HG03457 (cell line): ENCODE results near the gene FKBP1B.
"Not testable (repeated sequence)": the region's sequence is repeated elsewhere in the genome, so short reads cannot be mapped to it uniquely, and the experiment has no call there.

Experiments
- ATAC-seq: cut with Tn5 transposase; IDR thresholded peaks from one replicate; pipeline ENCODE4 v1.9.1; 2021; ENCODE audit warnings: moderate number of reproducible peaks; ENCODE audit not compliant: unreplicated experiment

FKBP1B gene

DNA sequence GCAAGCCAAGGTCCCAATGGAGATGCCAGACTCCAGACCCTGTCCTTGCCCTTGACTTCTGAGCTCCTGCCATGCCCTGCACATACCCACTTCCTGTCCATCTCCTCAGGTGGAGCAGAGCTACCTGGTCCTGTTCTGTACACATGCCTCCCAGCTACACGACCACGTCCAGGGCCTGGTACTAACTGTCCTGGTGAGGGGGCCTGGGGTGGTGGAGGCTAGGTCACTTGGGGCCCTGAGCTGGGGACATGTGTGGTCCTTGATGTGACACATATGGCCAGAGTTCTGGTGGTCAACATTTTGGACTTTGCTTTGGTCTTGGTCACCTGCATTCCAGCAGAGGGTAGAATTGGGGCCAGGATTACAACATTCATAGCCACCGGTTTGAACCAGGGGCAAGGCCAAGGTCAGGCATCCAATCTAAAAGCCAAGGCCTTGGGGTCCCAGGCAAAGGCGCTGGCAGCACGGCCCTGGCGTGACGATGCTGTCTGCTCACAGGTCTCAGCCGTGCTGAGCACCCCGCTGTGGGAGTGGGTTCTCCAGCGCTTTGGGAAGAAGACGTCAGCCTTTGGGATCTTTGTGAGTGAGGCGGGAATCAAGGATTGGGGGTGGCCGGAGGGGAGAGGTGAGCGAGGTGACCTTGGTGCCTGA is 27.1 kb upstream of the FKBP1B start:
- ATAC-seq: no peak

DNA sequence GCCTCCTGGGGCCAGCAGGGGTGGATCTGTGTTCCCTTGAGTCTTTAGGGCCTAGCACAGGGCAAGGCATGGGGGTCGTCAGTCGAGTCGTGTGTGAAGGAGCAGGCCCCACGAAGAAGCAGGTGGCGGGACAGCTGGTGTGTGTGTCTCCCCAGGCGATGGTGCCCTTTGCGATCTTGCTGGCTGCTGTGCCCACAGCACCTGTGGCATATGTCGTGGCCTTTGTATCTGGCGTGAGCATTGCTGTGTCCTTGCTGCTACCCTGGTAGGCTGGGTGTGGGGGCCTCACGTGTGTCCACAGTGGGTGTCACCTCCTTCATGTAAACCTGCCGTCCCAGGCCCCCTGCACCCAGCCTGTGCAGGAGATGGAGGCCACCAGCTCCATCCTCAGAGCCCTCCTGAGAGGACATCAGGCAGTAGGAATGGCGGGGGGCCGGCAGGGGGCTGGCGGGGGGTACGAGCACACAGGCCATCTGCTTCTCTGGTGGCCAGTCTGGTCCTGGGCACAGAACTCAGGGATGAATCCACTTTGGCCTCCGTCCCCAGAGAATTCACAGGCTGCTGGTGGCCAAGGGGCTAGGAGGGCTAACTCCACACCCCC is 26.5 kb upstream of the FKBP1B start:
- ATAC-seq: no peak

DNA sequence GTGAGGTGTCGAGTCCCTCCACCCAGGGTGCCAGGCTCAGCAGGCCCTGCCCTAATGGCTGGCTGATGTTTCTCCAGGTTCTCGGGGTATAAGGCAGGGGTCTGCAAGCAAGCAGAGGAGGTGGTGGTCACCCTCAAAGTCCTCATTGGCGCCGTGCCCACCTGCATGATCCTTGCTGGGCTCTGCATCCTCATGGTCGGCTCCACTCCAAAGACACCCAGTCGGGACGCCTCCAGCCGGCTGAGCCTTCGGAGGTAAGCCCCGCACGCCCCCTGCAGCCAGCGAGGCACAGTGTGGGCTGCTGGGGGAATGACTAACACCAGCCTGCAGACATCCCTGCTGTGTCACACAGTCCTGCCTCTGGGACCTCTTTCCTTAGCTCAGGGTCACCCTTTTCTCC is 25.5 kb upstream of the FKBP1B start:
- ATAC-seq: no peak

DNA sequence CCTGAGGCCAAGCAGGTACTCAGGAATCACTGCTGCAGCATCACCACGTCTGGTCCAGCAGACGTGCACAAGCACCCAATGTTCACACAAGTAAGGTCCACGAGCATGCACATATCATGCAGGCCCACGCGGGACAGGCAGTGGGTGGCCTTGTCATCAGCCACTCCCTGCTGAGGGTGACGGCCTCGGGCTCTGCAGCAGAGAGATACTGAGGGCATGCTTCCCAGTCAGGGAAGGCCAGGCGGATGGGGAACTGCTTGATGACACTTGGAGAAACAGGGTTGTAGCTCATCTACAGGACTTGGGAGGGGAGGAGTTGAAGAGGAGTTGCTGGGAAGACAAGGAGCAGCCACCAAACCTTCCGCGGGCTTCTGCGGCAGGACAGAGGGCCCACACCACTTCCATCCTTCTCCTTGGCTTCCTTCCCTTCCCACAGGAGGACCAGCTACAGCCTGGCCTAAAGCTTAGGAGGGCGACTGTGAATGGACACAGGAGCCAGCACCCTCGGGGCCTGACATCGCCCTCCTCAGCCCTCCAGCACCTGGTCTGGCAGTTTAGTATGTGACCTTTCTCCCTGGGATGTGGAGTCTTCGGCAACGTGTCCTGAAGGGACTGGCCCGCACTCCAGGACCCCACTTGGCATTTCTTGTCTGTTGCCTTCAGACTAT is 24.4 kb upstream of the FKBP1B start:
- ATAC-seq: no peak

DNA sequence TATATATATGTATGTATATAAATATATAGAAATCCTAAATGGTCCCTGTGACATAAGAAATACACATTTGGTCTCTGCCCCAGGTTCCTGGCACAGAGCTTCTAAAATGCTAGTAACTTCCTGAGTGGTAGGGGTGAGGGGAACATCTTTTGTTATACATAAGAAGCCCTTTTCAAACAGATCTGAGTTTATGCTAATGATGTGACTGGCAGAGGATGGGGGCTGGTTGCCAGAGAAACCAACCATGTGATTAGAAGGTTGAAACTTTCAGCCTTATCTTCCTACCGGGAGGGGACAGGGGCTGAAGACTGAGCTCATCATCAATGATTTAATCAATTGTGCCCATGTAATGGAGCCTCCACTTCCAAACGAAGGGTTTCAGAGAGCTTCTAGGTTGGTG is 23.3 kb upstream of the FKBP1B start:
- ATAC-seq: no peak

DNA sequence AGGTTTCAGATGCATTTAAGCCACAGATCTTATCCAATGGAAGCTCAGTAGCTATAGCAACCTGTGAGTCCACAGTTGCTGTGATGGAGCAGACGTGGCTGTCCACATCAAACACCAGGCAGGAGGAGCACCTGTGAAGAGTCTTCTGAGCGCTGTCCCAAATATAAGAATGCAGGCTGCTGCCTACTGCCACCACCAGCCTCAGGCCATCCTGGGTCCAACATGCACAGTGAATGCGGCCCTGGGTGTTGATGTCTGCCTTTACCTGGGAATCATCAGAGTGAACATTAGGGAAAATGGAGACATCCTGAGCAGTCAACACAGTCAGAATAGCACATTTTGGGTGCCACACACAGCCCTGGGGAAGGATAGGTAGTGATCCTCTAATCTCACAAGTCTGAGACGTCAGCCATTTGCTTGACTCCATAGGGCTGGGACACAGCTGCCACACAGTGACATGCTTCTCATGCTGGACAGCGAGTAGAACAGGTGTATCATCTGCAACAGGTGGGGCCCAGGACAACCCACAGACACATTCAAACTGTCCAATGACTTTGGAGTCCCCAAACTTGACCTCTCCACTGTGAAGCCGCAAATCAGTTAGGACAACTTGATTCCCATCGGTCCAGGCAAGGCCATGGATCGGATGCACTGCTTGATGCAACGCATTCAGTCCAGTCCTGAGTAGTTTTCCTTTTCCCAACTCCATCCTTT is 10.6 kb upstream of the FKBP1B start:
- no peak for ATAC-seq

DNA sequence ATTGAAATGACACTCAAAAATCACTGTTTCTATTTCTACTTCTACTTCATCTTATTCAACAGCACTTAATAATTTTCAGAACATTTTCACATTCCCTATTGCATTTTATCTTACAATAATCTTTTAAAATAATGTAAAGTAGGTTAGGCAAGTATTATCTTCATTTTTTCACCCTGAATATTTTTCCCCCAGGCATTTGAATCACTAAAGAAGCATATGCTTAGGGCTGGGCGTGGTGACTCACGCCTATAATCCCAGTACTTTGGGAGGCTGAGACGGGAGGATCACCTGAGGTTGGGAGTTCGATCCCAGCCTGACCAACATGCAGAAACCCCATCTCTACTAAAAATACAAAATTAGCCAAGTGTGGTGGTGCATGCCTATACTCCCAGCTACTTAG is 9.0 kb upstream of the FKBP1B start:
- no peak for ATAC-seq

DNA sequence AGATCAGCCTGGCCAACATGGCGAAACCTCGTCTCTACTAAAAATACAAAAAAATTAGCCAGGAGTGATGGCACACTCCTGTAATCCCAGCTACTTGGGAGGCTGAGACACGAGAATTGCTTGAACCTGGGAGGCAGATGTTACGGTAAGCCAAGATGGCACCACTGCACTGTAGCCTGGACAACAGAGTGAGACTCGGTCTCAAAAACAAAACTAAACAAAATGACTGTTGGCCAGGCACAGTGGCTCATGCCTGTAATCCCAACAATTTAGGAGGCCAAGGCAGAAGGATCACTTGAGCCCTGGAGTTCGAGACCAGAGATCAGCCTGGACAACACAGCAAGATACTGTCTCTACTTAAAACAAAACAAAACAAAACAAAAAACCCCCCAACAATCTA is 6.4 kb upstream of the FKBP1B start:
- not testable (repeated sequence) for ATAC-seq

DNA sequence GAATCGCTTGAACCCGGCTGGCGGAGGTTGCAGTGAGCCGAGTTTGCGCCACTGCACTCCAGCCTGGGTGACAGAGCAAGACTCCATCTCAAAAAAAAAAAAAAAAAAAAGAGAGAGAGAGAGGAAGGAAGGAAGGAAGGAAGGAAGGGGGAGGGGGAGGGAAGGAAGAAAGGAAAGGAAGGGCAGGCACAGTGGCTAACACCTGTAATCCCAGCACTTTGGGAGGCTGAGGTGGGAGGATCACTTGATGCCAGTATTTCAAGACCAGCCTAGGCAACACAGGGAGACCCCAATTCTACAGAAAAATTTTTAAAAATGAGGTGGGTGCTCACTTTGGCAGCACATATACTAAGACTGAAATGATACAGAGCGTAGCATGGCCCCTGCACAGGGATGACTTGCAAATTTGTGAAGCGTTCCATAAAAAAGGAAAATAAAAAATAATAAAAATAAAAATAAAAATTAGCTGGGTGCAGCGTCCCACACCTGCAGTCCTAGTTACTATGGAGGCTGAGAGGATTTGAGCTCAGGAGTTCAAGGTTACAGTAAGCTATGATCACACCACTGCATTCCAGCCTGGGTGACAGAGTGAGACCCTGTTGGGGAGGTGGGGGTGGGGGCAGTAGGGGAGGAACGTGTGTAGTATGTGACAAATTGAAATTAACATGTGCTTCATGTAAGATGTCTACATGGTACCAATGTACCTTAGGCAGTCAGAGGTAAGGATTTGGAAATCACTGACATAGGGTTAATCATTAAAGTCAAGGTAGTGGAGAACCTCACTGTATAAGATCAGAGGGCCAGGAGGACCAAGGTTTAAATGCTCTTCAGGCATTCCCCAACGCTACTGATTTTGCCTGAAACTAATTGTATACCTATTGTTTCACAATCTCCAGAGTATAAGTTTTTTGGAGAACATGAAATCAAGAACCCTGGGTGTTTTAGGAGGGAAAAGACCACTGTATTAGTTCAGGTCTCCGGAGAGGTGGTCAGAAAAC is 3.7 kb upstream of the FKBP1B start:
- ATAC-seq: no peak

DNA sequence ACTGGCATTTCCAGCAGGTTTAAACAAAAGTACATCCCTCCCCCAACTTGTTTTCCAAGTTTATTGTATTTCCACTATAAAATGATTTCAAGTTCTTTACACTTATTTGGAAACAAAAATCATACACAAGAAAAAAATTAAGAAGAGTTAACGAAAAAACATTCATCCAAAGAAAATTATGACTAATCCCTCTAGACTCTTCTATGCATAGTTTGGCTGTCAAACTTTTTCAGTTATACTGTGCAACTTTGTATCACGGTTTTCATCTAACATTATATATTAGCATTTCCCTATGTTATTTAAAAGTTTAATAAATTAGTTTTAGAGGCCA is 3.0 kb upstream of the FKBP1B start:
- ATAC-seq: no peak

DNA sequence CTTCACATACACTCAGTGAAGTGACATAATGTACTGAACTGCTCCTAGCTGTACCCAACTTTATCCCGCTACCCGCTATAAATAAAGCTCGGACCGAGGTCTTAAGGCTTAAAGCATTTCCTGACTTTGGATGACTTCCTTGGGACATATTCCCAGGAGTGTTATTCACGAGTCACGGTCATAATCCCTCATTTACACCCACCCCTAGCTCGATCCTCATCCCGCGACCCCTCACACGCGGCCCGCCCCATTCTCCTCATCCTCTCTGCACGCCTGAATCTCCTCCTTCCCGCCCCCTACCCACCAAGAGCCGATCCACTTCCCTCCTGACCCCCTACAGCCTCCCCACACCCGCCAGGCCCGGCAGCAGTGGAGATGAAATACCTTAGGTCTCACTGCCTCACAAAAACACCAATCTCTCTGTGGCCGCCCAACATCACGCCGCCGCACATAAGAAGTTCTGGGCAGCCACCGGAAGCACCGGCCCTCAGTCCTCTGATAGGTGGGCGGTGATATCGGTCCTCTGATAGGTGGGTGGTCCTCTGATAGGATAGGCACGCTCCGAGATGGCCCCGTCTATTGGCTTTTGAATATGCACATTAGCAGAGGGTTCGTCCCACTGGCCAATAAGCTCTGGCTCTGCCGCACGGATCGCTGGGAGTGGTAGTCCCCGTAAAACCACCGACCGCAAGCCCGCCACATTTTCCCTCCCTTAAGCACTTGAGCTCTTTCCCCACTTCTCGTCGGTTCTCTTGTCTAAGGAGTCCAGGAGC is 2.4 kb upstream of the FKBP1B start, which contains the start of gene WDCP:
TSS of gene WDCP (minus strand) at position 462 of the 773 bp plus-strand sequence. CDS start 7,897 bp downstream, outside the sequence.
- peak; percentile 96 for ATAC-seq

DNA sequence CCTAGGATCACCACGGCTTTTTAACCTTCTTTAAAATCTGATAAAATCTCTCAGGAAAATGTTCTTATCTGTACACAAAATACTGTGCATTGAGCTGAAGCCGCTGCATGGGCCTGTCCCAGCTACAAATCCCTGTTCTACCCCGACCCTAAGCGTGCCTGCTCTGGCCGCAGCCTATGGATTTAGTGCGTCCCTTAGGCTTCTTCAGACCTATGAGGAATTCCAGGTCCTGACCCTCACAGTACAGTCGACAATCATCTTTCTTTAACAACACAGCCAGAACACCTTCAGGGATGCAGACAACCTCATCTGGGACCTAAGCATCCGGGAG is 1.9 kb upstream of the FKBP1B start:
- no peak for ATAC-seq

DNA sequence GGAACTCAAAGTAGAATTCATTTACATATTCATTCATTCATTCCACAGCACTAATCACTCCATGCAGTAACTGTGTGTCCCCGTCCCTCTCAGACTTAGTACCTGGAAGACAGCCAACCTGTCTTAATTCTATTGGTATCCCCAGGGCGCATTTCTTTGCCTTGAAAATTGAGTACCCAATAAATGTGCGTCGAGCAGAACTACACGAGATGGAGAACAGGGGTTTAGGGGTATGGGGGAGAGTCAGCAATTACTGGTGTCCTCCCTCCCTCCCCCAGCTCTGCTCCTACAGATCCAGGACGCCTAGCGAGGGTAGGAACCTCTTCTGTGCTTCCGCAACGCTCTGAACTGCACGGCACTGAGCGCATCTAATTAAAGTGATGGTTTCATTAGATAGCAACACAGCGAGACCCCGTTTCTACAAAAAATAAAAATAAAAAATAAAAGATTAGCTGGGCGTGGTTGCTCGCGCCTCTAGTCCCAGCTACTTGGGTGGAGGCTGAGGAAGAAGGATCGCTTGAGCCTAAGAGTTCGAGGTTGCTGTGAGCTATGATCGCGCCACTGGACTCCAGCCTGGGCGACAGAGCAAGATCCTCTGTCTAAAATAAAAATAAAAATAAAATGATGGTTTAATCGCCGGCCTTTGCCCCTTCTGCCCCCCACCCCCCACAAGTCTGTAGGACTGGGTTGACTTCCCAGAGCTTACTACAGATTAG is 614 bp upstream of the FKBP1B start:
- no peak for ATAC-seq

DNA sequence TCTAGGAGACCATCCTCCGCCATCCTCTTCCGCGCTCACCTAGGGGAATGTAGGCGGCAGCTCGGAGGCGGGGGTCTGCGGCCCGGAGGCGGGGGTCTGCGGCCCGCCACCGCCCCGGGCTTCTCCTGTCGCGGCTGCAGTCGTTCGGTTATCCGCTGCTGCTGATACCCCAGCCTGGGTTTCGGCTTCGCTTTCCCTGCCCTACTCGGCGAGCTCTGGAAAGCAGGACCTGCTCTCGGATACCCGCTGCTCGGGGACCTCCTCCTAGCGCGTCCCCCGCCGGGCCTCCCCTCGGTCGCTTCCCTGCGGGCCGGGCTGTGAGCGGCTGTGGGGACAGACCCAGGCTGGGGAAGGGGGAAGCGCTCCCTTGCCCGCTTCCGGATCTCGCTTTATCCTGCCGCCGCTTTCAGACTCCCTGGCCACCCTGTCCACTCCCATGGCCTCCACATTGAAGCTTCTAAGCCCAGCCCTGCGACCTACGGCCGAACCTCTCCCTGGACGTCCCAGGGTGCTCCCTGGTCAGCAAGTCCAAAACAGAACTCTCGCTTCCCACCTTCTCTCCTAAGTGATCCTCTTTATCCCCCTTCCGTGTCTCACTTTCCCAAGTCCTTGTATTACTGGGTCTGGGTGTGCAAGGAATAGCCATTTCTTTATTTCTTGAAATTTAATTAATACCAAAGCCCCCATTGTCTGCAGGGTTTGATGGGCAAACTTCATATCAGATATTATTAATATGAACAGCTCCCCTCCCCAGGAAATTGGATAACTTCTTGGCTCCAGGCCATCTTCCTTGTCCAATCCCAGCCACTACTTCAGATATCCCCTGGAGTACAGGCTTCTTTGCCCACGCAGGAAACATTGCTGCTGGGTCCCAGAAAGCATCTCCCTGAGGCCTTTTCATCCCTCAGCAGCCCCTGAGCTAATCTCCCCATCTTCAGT is 769 bp downstream of the FKBP1B start:
- no peak for ATAC-seq

DNA sequence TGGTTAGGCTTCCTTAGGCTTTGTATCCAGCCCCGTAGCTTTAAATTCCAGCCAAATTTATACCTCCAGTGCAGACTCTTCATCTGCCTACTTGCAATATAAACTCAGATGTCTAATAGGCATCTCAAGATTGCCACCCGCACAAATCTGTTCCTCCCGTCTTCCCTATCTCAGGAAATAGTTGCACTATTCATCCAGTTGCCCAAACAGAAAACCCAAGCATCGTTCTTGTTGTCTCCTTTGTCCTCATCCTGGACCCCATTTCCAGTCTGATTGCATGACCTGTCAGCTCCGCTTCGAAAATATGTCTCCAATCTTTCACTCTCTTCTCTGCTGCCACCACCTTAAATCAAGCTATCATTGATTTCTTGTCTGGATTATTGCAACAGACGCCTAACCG is 2.3 kb downstream of the FKBP1B start:
- ATAC-seq: no peak

DNA sequence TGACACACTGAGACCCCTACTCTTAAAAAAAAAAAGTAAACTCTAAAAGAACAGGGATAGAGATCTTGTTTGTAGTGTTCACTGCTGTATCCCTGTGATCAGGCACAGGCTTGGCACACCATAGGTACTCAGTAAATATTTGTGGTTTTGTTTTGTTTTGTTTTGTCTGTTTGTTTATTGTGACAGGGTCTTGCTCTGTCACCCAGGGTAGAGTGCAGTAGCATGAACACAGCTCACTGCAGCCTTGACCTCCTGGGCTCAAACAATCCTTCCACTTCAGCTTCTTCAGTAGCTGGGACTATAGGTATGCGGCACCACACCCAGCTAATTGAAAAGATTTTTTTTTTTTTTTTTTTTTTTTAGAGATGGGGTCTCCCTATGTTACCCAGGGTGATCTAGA is 3.4 kb downstream of the FKBP1B start:
- ATAC-seq: no peak

DNA sequence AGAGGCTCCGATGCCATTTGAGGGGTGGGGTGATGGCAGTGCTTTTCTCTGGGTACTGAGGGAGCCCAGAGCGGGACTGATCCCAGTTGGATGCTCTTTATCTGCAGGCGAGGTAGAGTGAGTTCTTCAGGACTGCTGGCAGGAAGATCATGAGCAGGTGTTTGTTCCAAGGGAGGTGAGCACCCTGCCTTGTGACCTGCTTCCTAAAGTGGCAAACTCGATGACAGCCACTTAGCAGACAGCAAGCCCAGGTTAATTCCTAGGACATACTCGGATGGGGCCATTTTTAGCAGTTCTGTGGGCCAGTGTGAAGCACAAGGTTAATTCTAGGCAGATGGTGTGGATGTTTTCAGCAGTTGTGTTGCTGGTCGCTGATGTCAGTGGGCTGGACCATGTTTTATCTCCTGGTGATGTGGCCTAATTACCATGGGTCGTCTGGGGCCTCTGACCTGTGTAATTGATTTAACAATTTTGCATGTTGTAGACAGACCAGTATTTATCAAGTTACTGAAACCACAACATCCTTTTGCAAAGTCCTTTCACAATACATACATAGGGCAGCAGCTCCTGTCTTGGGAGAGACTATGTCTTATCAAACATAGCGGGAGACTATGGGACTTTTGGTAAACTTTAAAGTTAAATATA is 4.9 kb downstream of the FKBP1B start:
- no peak for ATAC-seq

DNA sequence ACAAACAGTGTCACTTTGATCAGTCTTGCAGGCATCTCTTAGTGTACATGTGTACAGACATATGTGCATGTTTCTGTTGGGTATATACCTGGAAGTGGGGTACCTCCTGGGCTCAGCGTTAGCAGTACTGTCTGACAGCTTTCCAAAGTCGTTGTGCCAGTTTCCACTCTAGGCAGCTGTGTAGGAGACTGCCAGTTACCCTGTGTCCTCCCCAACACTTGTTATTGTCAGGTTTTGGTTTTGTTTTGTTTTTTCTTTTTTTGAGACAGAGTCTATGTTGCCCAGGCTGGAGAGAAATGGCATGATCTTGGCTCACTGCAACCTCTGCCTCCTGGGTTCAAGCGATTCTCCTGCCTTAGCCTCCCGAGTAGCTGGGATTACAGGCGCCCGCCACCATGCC is 6.2 kb downstream of the FKBP1B start:
- ATAC-seq: no peak
